GM19239 (cell line): Measurements from ENCODE around the gene TMEM242.

Experiments used
- DNase-seq: peaks from one replicate; pipeline ENCODE4 v3.0.0; 2011; ENCODE audit warnings: low spot score; ENCODE audit not compliant: insufficient read length
- FAIRE-seq: peaks from 2 replicates; lab custom pipeline; 2011; peaks lifted over from hg19 to GRCh38; lab: Jason Lieb, UNC

Gene TMEM242

GRCh38 chr6:157291356-157291755 lies 32.0 kb downstream of the TMEM242 start:
- DNase-seq = no peak
- no peak for FAIRE-seq

GRCh38 chr6:157290797-157291196 lies 32.5 kb downstream of the TMEM242 start:
- DNase-seq (no peak), FAIRE-seq (no peak)

- DNase-seq (no peak), FAIRE-seq (no peak)
Measured at GRCh38 chr6:157289764-157290163, 33.6 kb downstream of the TMEM242 start.

GRCh38 chr6:157288575-157288974 lies 34.7 kb downstream of the TMEM242 start:
- FAIRE-seq (no peak), DNase-seq (no peak)

GRCh38 chr6:157287923-157288322 lies 35.4 kb downstream of the TMEM242 start:
- no peak for FAIRE-seq
- no peak for DNase-seq

- DNase-seq = no peak
- no peak for FAIRE-seq
Measured at GRCh38 chr6:157287247-157287850, 36.0 kb downstream of the TMEM242 start.

- DNase-seq (no peak), FAIRE-seq (no peak)
Measured at GRCh38 chr6:157285422-157285779, 37.9 kb downstream of the TMEM242 start.

- DNase-seq (no peak), FAIRE-seq (no peak)
Measured at GRCh38 chr6:157284738-157285421, 38.4 kb downstream of the TMEM242 start.

GRCh38 chr6:157283900-157284737 lies 39.2 kb downstream of the TMEM242 start:
- FAIRE-seq (no peak), DNase-seq (no peak)

- FAIRE-seq = no peak
- no peak for DNase-seq
Measured at GRCh38 chr6:157283330-157283898, 39.9 kb downstream of the TMEM242 start.

- no peak for FAIRE-seq
Measured at GRCh38 chr6:157282284-157282683, 41.0 kb downstream of the TMEM242 start.

GRCh38 chr6:157281570-157281969 lies 41.7 kb downstream of the TMEM242 start:
- no peak for DNase-seq
- FAIRE-seq = no peak

More at GRCh38 chr6:157282284-157282683, 41.0 kb downstream of the TMEM242 start:
- no peak for DNase-seq

- DNase-seq = no peak
- FAIRE-seq = no peak
Measured at GRCh38 chr6:157280947-157281346, 42.4 kb downstream of the TMEM242 start.

GRCh38 chr6:157280157-157280556 lies 43.2 kb downstream of the TMEM242 start:
- FAIRE-seq (no peak), DNase-seq (no peak)

GRCh38 chr6:157278171-157278570 lies 45.1 kb downstream of the TMEM242 start:
- FAIRE-seq = no peak
- DNase-seq = no peak

GRCh38 chr6:157276731-157277130 lies 46.6 kb downstream of the TMEM242 start:
- FAIRE-seq (no peak), DNase-seq (no peak)

- DNase-seq = no peak
- peak; percentile 39 for FAIRE-seq
Measured at GRCh38 chr6:157276134-157276532, 47.2 kb downstream of the TMEM242 start.

GRCh38 chr6:157274471-157275226 lies 48.7 kb downstream of the TMEM242 start:
- FAIRE-seq = peak; percentile 82
- peak; percentile 93 for DNase-seq

GRCh38 chr6:157273756-157274470 lies 49.4 kb downstream of the TMEM242 start:
- peak; percentile 80 for FAIRE-seq

More at GRCh38 chr6:157273756-157274470, 49.4 kb downstream of the TMEM242 start:
- peak; percentile 65 for DNase-seq
